Thyroid gland (tissue), 4 donors: ENCODE data around the gene CDH23.

Source experiments
- CTCF ChIP-seq, 6 experiments: fragments of 200-600 bp in 3 of 6; fragments of 450-650 bp in 3 of 6; sonication (generic) in 3 of 6; IDR thresholded peaks; one replicate each; pipeline ENCODE4 v1.5.1; 2016 to 2019; ENCODE audit warnings: antibody characterized with exemption in 6 of 6, mild to moderate bottlenecking in 2 of 6, inconsistent platforms in 1 of 6, moderate library complexity in 1 of 6
- POLR2A ChIP-seq, 2 donors: fragments of 450-650 bp; IDR thresholded peaks; one replicate each; pipeline ENCODE4 v1.6.1; 2017; ENCODE audit warnings: antibody characterized with exemption in 2 of 2, mild to moderate bottlenecking in 2 of 2, moderate library complexity in 1 of 2

DNA sequence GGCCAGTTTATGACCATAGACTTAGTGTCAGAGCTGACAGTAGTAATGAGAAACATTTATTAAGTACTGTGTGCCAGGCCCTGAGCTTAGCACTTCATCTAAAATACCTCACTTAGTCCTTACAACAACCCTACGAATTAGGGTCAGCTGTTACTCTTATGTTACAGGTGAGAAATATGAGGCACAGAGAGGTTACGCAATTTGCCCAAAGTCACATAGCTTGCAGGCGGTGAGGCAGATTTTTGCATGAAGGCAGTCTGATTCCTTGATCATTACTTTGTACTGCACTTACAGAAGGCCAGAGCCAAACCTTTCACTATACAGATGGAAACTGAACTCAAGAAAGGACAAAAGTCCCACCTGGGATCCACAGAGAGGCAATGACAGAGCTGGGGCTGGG is 10.2 kb downstream of the CDH23 start:
- TF ChIP-seq CTCF (IDR thresholded peaks at IDR 0.05) (no peak), POLR2A (IDR thresholded peaks at IDR 0.05) (no peak)
